Stimulated activated naive CD4-positive, alpha-beta T cell treated with Interleukin-2 at 50 U/mL for 16 hours (primary cell): ENCODE results near the gene SPATA13.
"Not testable (repeated sequence)": the region's sequence is repeated elsewhere in the genome, so short reads cannot be mapped to it uniquely, and the experiment has no call there.

Source experiments
- DNase-seq: peaks from one replicate; lab custom pipeline; 2025; lab: John Stamatoyannopoulos, UW

SPATA13 gene

GRCh38 chr13:24313439-24313838 is 152.9 kb downstream of the SPATA13 start:
- no peak for DNase-seq

GRCh38 chr13:24317835-24318234 is 157.3 kb downstream of the SPATA13 start:
- not testable (repeated sequence) for DNase-seq

- not testable (repeated sequence) for DNase-seq
These were observed 158.4 kb downstream of the SPATA13 start for GRCh38 chr13:24318878-24319277.

- DNase-seq, result not testable (repeated sequence)
These were observed 159.1 kb downstream of the SPATA13 start for GRCh38 chr13:24319641-24320040.

GRCh38 chr13:24321416-24321815 is 160.9 kb downstream of the SPATA13 start:
- DNase-seq, result not testable (repeated sequence)

GRCh38 chr13:24322470-24322869 is 161.9 kb downstream of the SPATA13 start:
- DNase-seq, result not testable (repeated sequence)

- DNase-seq, result no peak
These were observed 162.7 kb downstream of the SPATA13 start for GRCh38 chr13:24323036-24323738.

GRCh38 chr13:24323739-24324075 is 163.2 kb downstream of the SPATA13 start:
- no peak for DNase-seq

GRCh38 chr13:24327598-24327997 is 167.1 kb downstream of the SPATA13 start:
- not testable (repeated sequence) for DNase-seq

- no peak for DNase-seq
These were observed 167.6 kb downstream of the SPATA13 start for GRCh38 chr13:24328145-24328544.

GRCh38 chr13:24338721-24339120 is 178.2 kb downstream of the SPATA13 start:
- DNase-seq, result no peak

GRCh38 chr13:24339937-24340607 is 179.6 kb downstream of the SPATA13 start:
- no peak for DNase-seq

- DNase-seq, result no peak
These were observed 180.1 kb downstream of the SPATA13 start for GRCh38 chr13:24340608-24340955.

GRCh38 chr13:24341439-24341838 is 180.9 kb downstream of the SPATA13 start:
- DNase-seq, result no peak

- DNase-seq, result no peak
These were observed 187.9 kb downstream of the SPATA13 start for GRCh38 chr13:24348385-24348784.

GRCh38 chr13:24348797-24349515 is 188.4 kb downstream of the SPATA13 start:
- no peak for DNase-seq

- not testable (repeated sequence) for DNase-seq
These were observed 189.5 kb downstream of the SPATA13 start for GRCh38 chr13:24349778-24350664.

GRCh38 chr13:24351423-24351822 is 190.9 kb downstream of the SPATA13 start:
- no peak for DNase-seq

GRCh38 chr13:24353736-24354135 is 193.2 kb downstream of the SPATA13 start:
- DNase-seq, result no peak

GRCh38 chr13:24355103-24355502 is 194.6 kb downstream of the SPATA13 start:
- DNase-seq, result no peak

GRCh38 chr13:24356270-24356669 is 195.8 kb downstream of the SPATA13 start:
- no peak for DNase-seq
